ENCODE results near the gene ART5.

ART5 gene

DNA sequence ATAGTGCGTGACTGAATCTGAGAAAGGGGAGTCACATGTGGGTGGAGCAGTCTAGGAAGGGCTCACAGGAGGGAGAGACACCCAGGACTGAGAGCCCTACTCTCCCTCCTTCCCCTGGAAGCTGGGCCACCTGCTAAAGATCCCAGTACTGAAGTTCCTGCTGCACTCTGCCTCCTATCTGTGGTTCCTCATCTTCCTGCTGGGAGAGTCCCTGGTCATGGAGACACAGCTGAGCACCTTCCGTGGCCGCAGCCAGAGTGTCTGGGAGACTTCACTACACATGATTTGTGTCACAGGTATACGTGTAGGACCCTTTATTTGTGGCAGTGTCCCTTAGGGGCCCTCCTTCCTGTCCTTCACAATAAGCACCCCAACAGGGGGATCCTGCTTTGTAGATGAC is 19.3 kb downstream of the ART5 start:
- no peak overlapping the region for H3K4me3 ChIP-seq (ENCODE audit: low read depth, low read length)
- TF ChIP-seq, protein P1, sequence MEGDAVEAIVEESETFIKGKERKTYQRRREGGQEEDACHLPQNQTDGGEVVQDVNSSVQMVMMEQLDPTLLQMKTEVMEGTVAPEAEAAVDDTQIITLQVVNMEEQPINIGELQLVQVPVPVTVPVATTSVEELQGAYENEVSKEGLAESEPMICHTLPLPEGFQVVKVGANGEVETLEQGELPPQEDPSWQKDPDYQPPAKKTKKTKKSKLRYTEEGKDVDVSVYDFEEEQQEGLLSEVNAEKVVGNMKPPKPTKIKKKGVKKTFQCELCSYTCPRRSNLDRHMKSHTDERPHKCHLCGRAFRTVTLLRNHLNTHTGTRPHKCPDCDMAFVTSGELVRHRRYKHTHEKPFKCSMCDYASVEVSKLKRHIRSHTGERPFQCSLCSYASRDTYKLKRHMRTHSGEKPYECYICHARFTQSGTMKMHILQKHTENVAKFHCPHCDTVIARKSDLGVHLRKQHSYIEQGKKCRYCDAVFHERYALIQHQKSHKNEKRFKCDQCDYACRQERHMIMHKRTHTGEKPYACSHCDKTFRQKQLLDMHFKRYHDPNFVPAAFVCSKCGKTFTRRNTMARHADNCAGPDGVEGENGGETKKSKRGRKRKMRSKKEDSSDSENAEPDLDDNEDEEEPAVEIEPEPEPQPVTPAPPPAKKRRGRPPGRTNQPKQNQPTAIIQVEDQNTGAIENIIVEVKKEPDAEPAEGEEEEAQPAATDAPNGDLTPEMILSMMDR (IDR thresholded peaks at IDR 0.05; ENCODE audit: low read depth, low read length, missing control alignments) = no peak
- in situ Hi-C loops (cut with HindIII; ENCODE audit: low sequenced_read_pairs) = no loop called here

DNA sequence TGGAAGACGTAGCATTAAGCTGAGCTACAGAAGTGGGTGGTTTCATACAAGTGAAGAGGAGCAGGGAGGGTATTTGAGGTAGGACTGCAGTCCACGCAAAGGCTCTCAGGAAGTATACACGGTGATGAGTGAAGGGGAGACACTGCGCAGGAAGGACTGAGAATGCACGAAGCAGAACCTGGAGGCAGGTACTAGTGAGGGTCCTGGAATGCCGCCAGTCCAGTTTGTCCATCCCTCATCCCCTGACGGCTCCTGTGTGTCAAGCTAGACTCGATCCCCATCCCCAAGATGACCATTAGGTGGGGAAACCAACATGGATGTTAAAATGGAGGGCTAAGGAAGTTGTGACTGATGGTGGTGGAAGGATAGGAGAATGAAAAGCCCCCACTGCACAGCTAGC is 23.8 kb downstream of the ART5 start:
- H3K4me3 ChIP-seq (ENCODE audit: low read depth, low read length) = no peak overlapping the region
- in situ Hi-C loops (cut with HindIII; ENCODE audit: low sequenced_read_pairs) = no loop called here
- TF ChIP-seq, protein P1 (IDR thresholded peaks at IDR 0.05; ENCODE audit: low read depth, low read length, missing control alignments) = no peak
- DNase-seq (ENCODE audit: low read depth) = no peak

More for the DNA sequence above, 19.3 kb downstream of the ART5 start:
- no peak for DNase-seq (ENCODE audit: low read depth)

DNA sequence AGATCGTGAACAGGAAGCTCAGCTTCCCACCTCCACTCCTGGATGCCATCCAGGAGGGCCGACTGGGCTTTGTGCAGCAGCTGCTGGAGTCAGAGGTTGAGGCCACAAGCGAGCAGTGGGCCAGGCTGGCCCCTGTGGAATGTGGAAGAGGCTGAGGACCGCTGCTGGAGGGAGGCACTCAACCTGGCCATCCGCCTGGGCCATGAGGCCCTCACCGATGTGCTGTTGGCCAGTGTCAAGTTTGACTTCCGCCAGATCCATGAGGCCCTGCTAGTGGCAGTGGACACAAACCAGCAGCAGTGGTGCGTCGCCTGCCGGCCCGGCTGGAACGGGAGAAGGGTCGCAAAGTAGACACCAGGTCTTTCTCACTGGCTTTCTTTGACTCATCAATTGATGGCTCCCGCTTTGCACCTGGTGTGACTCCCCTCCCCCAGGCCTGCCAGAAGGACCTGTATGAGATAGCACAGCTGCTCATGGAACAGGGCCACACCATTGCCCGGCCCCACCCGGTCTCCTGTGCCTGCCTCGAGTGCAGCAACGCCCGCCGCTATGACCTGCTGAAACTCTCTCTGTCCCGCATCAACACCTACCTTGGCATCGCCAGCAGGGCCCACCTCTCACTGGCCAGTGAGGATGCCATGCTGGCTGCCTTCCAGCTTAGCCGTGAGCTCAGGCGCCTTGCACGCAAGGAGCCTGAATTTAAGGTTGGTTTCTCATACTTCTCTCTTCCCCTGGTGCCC is 24.9 kb downstream of the ART5 start:
- no peak overlapping the region for H3K4me3 ChIP-seq (ENCODE audit: low read depth, low read length)

DNA sequence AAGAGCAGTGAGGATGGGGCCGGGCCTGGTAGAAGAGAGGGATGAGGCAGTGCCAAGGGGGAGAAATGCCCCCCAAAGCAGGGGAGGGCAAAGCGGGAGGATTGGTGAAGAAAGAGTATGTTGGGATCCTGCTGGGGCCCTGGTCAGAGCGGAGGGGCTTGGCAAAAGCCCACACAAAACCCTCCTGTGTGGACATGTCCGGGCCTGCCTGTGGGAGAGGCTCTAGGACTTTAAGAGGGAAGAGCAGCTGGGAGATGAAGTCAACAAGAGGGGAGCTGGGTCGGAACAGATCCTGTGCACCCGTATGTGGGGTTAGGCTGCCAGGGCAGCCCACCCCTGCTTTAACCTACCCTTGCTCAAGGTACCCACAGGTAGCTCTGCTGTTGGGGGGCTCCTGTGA is 25.8 kb downstream of the ART5 start:
- no peak for DNase-seq (ENCODE audit: low read depth)
- in situ Hi-C loops (cut with HindIII; ENCODE audit: low sequenced_read_pairs) = no loop called here
- no peak overlapping the region for H3K4me3 ChIP-seq (ENCODE audit: low read depth, low read length)
- TF ChIP-seq, protein P1 (IDR thresholded peaks at IDR 0.05; ENCODE audit: low read depth, low read length, missing control alignments) = no peak

More for the DNA sequence above, 24.9 kb downstream of the ART5 start:
- TF ChIP-seq, protein P1 (IDR thresholded peaks at IDR 0.05; ENCODE audit: low read depth, low read length, missing control alignments) = no peak
- in situ Hi-C loops (cut with HindIII; ENCODE audit: low sequenced_read_pairs) = no loop called here
- no peak for DNase-seq (ENCODE audit: low read depth)

DNA sequence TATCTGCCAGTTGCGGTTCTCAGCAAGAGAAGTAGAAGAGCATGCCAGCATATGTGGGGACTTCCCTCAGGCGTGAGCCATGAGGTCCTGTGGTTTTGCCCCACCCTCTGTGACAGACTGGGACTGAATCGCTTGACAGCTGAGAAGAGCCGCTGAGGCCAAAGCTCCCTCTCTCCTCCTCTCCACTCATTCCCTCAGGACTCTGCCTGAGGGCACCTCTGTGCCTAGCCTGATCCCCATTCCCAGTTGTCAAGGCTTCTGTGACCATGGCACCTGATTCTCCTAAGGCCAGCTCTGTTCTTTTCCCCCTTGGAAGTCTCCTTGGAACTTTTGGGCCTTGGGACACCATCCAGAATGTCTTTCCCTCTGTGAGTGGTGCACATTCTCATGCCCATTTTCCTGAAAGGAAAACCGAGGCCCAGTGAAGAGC is 27.0 kb downstream of the ART5 start:
- TF ChIP-seq, protein P1 (IDR thresholded peaks at IDR 0.05; ENCODE audit: low read depth, low read length, missing control alignments) = no peak
- DNase-seq (ENCODE audit: low read depth) = no peak
- in situ Hi-C loops (cut with HindIII; ENCODE audit: low sequenced_read_pairs) = no loop called here
- no peak overlapping the region for H3K4me3 ChIP-seq (ENCODE audit: low read depth, low read length)

DNA sequence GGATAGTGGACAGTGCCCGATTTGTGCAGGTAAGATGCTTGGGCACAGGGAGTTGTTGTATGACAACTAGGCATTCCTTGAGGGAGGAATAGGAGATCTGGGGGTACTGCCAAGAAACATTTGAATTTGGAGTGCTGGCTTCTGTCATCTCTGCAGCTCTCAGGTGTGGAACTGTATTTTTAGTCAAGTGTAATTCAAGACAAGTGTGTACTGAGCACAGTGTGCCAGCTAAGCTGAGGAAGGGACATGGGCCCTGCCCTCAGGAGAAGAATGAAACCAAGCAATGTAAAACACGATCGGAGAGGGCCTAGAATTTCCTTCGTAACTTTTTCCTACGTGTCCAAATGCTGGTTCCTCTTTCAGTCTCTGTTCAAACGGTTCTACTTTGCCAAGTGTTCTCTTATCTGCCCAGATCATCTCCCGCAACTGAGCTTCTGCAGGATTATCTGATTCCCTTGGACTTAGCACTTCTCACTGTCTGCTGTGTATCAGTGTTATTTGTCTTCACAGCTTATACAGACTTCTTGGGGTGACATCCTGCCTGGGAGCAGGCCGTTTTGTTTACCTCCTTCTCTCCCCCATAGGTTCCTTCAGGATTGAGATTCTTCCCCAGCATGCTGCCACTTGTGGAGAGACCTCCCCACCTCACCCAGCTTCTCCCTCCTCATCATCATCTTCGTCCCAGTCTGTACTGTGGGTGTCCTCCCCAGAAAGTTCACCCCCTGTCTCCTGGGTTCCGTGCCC is 27.6 kb downstream of the ART5 start:
- H3K4me3 ChIP-seq (ENCODE audit: low read depth, low read length) = no peak overlapping the region
- DNase-seq (ENCODE audit: low read depth) = no peak
- in situ Hi-C loops (cut with HindIII; ENCODE audit: low sequenced_read_pairs) = no loop called here
- TF ChIP-seq, protein P1 (IDR thresholded peaks at IDR 0.05; ENCODE audit: low read depth, low read length, missing control alignments) = no peak

Measured in astrocyte of the cerebellum (primary cell).